GM12878 (cell line): ENCODE measurements around the gene SLC25A20. TPM values are rescaled to one million over a fixed set of nuclear protein-coding genes. Genes with fewer than 3 reads are reported as not detected.

Experiments used
- CEBPB ChIP-seq, 2 experiments: fragments of 150-350 bp in 1 of 2; IDR thresholded peaks; 2 replicates each; pipeline ENCODE4 v1.6.1; 2012 to 2014; ENCODE audit warnings: low read depth in 2 of 2, low read length in 2 of 2, borderline replicate concordance in 1 of 2, inconsistent platforms in 1 of 2
- CREB1 ChIP-seq: IDR thresholded peaks from 2 replicates; pipeline ENCODE4 v1.6.1; 2012; ENCODE audit warnings: low read depth, mild to moderate bottlenecking, inconsistent platforms
- KDM1A ChIP-seq: fragments of 200-600 bp; sonication (generic); IDR thresholded peaks from 2 replicates; pipeline ENCODE4 v1.6.1; 2016; ENCODE audit warnings: borderline replicate concordance
- MEF2B ChIP-seq: fragments of 450-650 bp; IDR thresholded peaks from 2 replicates; pipeline ENCODE4 v1.6.1; 2018; ENCODE audit warnings: mild to moderate bottlenecking, moderate library complexity; ENCODE audit not compliant: partially characterized antibody, poor library complexity, severe bottlenecking
- MYC ChIP-seq: IDR thresholded peaks from 2 replicates; pipeline ENCODE4 v1.6.1; 2011; ENCODE audit warnings: mild to moderate bottlenecking, low read length, moderate library complexity, inconsistent platforms; ENCODE audit not compliant: insufficient read depth, insufficient replicate concordance, insufficient read length, severe bottlenecking
- PML ChIP-seq: IDR thresholded peaks from 2 replicates; pipeline ENCODE4 v1.6.1; 2012; ENCODE audit warnings: low read length, inconsistent platforms
- POLR2A ChIP-seq: IDR thresholded peaks from 2 replicates; pipeline ENCODE4 v1.6.1; 2011; ENCODE audit warnings: low read depth, mild to moderate bottlenecking, low read length
- SUZ12 ChIP-seq: fragments of 200-600 bp; sonication (generic); IDR thresholded peaks from one replicate; pipeline ENCODE4 v1.6.1; 2018; ENCODE audit warnings: antibody characterized with exemption, mild to moderate bottlenecking; ENCODE audit not compliant: unreplicated experiment
- TAF1 ChIP-seq: IDR thresholded peaks from 2 replicates; pipeline ENCODE4 v1.6.1; 2011; ENCODE audit warnings: mild to moderate bottlenecking, low read depth, low read length, borderline replicate concordance
- TARDBP ChIP-seq: IDR thresholded peaks from 2 replicates; pipeline ENCODE4 v1.6.1; 2016; ENCODE audit warnings: borderline replicate concordance
- WRNIP1 ChIP-seq: IDR thresholded peaks from 2 replicates; pipeline ENCODE4 v1.6.1; 2011; ENCODE audit warnings: low read depth, low read length, improper control_type of control experiment, borderline replicate concordance
- ZNF217 ChIP-seq: fragments of 450-650 bp; IDR thresholded peaks from 2 replicates; pipeline ENCODE4 v1.6.1; 2017; ENCODE audit warnings: antibody characterized with exemption, mild to moderate bottlenecking
- polyA plus RNA-seq, 11 experiments: library from polyadenylated mRNA; depleted of rRNA in 4 of 11; unstranded in 6 of 11; stranded (reverse) in 5 of 11; fragments of >200 nt; fragmentation: Nextera tagmentation in 4 of 11; fragmentation: Illumina TruSeq in 1 of 11; extraction: Ambion mirVana in 4 of 11; extraction: Trizol in 1 of 11; gene quantifications; 1 replicate in 1 of 11; 2 replicates in 10 of 11; pipeline versions ENCODE4 v1.2.1 to v1.2.3, GENCODE V29; 2011 to 2016; ENCODE audit warnings: inconsistent platforms in 2 of 11, missing spikeins in 2 of 11, low read depth in 1 of 11
- total RNA-seq, 4 experiments: library from RNA; depleted of rRNA in 3 of 4; stranded (reverse); fragments of >200 nt in 3 of 4; fragmentation: Illumina TruSeq in 1 of 4; extraction: Trizol in 1 of 4; gene quantifications; 2 replicates each; pipeline versions ENCODE4 v1.2.1 to v1.2.3, GENCODE V29; 2013 to 2021
- TF ChIP-seq, protein P1 (sequence below): fragments of 450-650 bp; IDR thresholded peaks from 2 replicates; pipeline ENCODE4 v1.6.1; 2018; ENCODE audit warnings: borderline replicate concordance, mild to moderate bottlenecking; ENCODE audit not compliant: partially characterized antibody
- TF ChIP-seq, protein P2 (sequence below): IDR thresholded peaks from 2 replicates; pipeline ENCODE4 v1.6.1; 2012; ENCODE audit warnings: low read depth, low read length, improper control_type of control experiment
- TF ChIP-seq, protein P3 (sequence below): IDR thresholded peaks from 2 replicates; pipeline ENCODE4 v1.6.1; 2012; ENCODE audit warnings: low read depth, low read length, improper control_type of control experiment
- TF ChIP-seq, protein P4 (sequence below): fragments of 450-650 bp; IDR thresholded peaks from 2 replicates; pipeline ENCODE4 v1.6.1; 2017; ENCODE audit warnings: mild to moderate bottlenecking, low read depth, inconsistent platforms; ENCODE audit not compliant: poor library complexity, severe bottlenecking
- TF ChIP-seq, protein P5 (sequence below): fragments of 450-650 bp; formaldehyde crosslinking; IDR thresholded peaks from 2 replicates; pipeline ENCODE4 v1.4.0; 2022; ENCODE audit warnings: mild to moderate bottlenecking, moderate library complexity
- TF ChIP-seq, protein P6 (sequence below): IDR thresholded peaks from 2 replicates; pipeline ENCODE4 v1.6.1; 2011; ENCODE audit warnings: low read depth, mild to moderate bottlenecking, low read length, moderate library complexity, borderline replicate concordance; ENCODE audit errors: extremely low read depth

SLC25A20 gene
- total and polyA plus RNA-seq, 10 of the 15 experiments (the other 5 are each of a cell fraction or from before 2014, with no cell fraction given): 12.9 to 38.6 (median 22.1) TPM

DNA sequence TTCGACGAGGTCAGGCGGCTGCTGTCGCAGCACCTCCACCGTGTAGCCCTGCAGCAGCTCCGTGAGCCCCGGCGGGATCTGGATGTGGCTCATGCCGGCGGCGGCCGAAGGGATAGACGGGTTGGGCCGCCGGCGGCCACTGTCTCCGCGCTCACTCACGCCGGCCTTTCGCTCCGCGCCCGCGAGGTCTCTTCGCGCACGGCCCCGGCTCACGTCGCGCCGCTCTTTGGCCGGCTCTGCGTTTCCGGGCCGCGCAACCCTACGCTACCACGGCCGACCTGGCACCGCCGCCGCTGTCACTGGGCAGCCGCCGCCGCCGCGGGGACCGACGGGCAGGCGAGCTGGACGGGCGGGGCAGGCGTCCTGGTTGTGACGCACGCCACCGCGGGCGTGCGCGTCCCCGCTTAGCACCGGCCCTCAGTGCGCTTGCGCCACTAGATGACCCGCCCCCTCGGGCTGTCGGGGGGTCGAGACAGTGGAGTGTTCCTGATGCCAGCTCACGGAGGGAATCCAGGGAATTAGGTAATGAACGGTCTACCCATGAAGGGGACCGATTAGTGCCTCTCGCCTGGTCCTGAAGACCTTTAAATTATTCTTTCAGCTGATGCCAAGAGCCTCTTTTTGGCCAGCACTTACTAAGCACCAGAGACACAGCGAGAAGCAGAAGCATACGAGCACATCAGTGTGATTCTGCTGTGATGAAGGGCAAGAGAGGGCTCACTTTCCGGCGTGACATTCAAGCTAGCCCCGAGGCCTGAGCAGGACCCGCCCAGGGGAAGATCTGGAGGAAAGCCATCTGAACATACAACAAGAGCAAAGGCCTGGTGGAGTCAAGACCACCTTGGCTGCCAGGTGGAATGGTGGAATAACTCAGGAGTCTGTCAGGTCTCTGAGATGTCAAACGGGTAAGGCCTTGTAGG is 50.9 kb downstream of the SLC25A20 start, which contains the start of gene PRKAR2A (continued):
- TF ChIP-seq MYC: no peak
- TF ChIP-seq CEBPB (IDR thresholded peaks at IDR 0.05; ENCODE audit: borderline replicate concordance in 1 of 2, low read depth in 2 of 2, low read length in 2 of 2): no peak
- TF ChIP-seq ZNF217: peak; percentile 61; the same call in 1 of the 2 replicates
- no peak for TF ChIP-seq WRNIP1
- TF ChIP-seq, protein P1, sequence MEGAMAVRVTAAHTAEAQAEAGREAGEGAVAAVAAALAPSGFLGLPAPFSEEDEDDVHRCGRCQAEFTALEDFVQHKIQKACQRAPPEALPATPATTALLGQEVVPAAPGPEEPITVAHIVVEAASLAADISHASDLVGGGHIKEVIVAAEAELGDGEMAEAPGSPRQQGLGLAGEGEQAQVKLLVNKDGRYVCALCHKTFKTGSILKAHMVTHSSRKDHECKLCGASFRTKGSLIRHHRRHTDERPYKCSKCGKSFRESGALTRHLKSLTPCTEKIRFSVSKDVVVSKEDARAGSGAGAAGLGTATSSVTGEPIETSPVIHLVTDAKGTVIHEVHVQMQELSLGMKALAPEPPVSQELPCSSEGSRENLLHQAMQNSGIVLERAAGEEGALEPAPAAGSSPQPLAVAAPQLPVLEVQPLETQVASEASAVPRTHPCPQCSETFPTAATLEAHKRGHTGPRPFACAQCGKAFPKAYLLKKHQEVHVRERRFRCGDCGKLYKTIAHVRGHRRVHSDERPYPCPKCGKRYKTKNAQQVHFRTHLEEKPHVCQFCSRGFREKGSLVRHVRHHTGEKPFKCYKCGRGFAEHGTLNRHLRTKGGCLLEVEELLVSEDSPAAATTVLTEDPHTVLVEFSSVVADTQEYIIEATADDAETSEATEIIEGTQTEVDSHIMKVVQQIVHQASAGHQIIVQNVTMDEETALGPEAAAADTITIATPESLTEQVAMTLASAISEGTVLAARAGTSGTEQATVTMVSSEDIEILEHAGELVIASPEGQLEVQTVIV: no peak
- TF ChIP-seq, protein P2, sequence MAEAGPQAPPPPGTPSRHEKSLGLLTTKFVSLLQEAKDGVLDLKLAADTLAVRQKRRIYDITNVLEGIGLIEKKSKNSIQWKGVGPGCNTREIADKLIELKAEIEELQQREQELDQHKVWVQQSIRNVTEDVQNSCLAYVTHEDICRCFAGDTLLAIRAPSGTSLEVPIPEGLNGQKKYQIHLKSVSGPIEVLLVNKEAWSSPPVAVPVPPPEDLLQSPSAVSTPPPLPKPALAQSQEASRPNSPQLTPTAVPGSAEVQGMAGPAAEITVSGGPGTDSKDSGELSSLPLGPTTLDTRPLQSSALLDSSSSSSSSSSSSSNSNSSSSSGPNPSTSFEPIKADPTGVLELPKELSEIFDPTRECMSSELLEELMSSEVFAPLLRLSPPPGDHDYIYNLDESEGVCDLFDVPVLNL: no peak
- TF ChIP-seq, protein P3, sequence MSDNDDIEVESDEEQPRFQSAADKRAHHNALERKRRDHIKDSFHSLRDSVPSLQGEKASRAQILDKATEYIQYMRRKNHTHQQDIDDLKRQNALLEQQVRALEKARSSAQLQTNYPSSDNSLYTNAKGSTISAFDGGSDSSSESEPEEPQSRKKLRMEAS: 0 out of 2 replicates have a peak, but pooled peaks have one; percentile 47
- TF ChIP-seq TARDBP: no peak
- TF ChIP-seq, protein P4, sequence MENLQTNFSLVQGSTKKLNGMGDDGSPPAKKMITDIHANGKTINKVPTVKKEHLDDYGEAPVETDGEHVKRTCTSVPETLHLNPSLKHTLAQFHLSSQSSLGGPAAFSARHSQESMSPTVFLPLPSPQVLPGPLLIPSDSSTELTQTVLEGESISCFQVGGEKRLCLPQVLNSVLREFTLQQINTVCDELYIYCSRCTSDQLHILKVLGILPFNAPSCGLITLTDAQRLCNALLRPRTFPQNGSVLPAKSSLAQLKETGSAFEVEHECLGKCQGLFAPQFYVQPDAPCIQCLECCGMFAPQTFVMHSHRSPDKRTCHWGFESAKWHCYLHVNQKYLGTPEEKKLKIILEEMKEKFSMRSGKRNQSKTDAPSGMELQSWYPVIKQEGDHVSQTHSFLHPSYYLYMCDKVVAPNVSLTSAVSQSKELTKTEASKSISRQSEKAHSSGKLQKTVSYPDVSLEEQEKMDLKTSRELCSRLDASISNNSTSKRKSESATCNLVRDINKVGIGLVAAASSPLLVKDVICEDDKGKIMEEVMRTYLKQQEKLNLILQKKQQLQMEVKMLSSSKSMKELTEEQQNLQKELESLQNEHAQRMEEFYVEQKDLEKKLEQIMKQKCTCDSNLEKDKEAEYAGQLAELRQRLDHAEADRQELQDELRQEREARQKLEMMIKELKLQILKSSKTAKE: no peak
- TF ChIP-seq, protein P5, sequence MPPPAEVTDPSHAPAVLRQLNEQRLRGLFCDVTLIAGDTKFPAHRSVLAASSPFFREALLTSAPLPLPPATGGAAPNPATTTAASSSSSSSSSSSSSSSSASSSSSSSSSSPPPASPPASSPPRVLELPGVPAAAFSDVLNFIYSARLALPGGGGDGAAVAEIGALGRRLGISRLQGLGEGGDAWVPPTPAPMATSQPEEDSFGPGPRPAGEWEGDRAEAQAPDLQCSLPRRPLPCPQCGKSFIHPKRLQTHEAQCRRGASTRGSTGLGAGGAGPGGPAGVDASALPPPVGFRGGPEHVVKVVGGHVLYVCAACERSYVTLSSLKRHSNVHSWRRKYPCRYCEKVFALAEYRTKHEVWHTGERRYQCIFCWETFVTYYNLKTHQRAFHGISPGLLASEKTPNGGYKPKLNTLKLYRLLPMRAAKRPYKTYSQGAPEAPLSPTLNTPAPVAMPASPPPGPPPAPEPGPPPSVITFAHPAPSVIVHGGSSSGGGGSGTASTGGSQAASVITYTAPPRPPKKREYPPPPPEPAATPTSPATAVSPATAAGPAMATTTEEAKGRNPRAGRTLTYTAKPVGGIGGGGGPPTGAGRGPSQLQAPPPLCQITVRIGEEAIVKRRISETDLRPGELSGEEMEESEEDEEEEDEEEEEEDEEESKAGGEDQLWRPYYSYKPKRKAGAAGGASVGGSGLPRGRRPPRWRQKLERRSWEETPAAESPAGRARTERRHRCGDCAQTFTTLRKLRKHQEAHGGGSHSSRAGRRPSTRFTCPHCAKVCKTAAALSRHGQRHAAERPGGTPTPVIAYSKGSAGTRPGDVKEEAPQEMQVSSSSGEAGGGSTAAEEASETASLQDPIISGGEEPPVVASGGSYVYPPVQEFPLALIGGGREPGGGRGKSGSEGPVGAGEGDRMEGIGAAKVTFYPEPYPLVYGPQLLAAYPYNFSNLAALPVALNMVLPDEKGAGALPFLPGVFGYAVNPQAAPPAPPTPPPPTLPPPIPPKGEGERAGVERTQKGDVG: no peak
- TF ChIP-seq SUZ12: no peak
- no peak for TF ChIP-seq PML
- TF ChIP-seq KDM1A: no peak
- peak; percentile 24 for TF ChIP-seq MEF2B
- TF ChIP-seq, protein P6, sequence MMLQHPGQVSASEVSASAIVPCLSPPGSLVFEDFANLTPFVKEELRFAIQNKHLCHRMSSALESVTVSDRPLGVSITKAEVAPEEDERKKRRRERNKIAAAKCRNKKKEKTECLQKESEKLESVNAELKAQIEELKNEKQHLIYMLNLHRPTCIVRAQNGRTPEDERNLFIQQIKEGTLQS: no peak
- TF ChIP-seq TAF1: 0 out of 2 replicates have a peak, but pooled peaks have one; percentile 36
- peak; percentile 81 for TF ChIP-seq POLR2A
- TF ChIP-seq CREB1: no peak
